Measurements from ENCODE around the gene MICAL3. TPM values are rescaled to one million over a fixed set of nuclear protein-coding genes. Genes with fewer than 3 reads are reported as not detected.
A peak's percentile ranks its signal among the peaks of the same experiment; 100 is the strongest.

The MICAL3 gene
- polyA plus RNA-seq, 3 donors, result 0.23 to 0.84 TPM; not detected in 1

- TF ChIP-seq CTCF (IDR thresholded peaks at IDR 0.05), result no peak
- DNase-seq, result no peak
- H3K9ac ChIP-seq (ENCODE audit: insufficient read depth, low read length, poor library complexity, severe bottlenecking), result no peak overlapping the region
- no peaks in the 10 kb centered on the region for H3K27me3 ChIP-seq (ENCODE audit: control insufficient read depth in 2 of 2, insufficient read depth in 2 of 2, low read length in 2 of 2)
- no peaks in the 10 kb centered on the region for H3K4me1 ChIP-seq (ENCODE audit: control insufficient read depth in 1 of 2, insufficient read depth in 2 of 2, low read length in 2 of 2)
- H3K79me2 ChIP-seq (ENCODE audit: insufficient read depth, low read length), result no peaks in the 10 kb centered on the region
- H3K27ac Mint-ChIP-seq, result peak overlapping the region in 1 of 7 donors; percentile 38
- 80% methylated on average over 1 of the region's 9 CpGs for WGBS (ENCODE audit: insufficient coverage)
- H2AFZ ChIP-seq (ENCODE audit: insufficient read depth, low read depth, low read length, poor library complexity, severe bottlenecking), result no peak overlapping the region
- no peaks in the 10 kb centered on the region for H3K36me3 Mint-ChIP-seq
- no peaks in the 10 kb centered on the region for H3K9me3 ChIP-seq (replicated peaks in 1 of 2; ENCODE audit: control insufficient read depth in 1 of 2, insufficient read depth in 1 of 2, low read length in 2 of 2)
- H3K27me3 Mint-ChIP-seq (ENCODE audit: low read depth in 3 of 3), result peaks cover 0 to 3% (median 0%) of the 10 kb centered on the region in 3 donors
- H3K4me1 Mint-ChIP-seq, result peaks cover 7% of the 10 kb centered on the region
- no peaks in the 10 kb centered on the region for H4K20me1 ChIP-seq (ENCODE audit: insufficient read depth, low read length)
- no peak overlapping the region for H3K4me3 Mint-ChIP-seq
- intact Hi-C loops (cut with micrococcal nuclease), result no loop called here
- no peak overlapping the region for H3K27ac ChIP-seq (ENCODE audit: low read depth in 1 of 2, low read length in 2 of 2)
- no peak overlapping the region for H3K4me2 ChIP-seq (replicated peaks; ENCODE audit: extremely low read depth, low read length, poor library complexity, severe bottlenecking)
- H3K4me3 ChIP-seq (replicated peaks in 1 of 3; ENCODE audit: low read depth in 2 of 3, low read length in 3 of 3), result no peak overlapping the region
- no peaks in the 10 kb centered on the region for H3K36me3 ChIP-seq (replicated peaks in 1 of 2; ENCODE audit: control insufficient read depth in 1 of 2, insufficient read depth in 2 of 2, low read length in 2 of 2)
- peaks cover 0 to 3% (median 0%) of the 10 kb centered on the region in 7 donors for H3K9me3 Mint-ChIP-seq
Measured at GRCh38 chr22:17946662-17947367, 77.5 kb downstream of the MICAL3 start.

GRCh38 chr22:17945888-17946648 lies 78.3 kb downstream of the MICAL3 start:
- no peak overlapping the region for H2AFZ ChIP-seq (ENCODE audit: insufficient read depth, low read depth, low read length, poor library complexity, severe bottlenecking)
- Mint-ChIP-seq H3K27ac (no peak overlapping the region), H3K4me3 (no peak overlapping the region), H3K27me3 (ENCODE audit: low read depth in 3 of 3) (peaks cover 0 to 3% (median 0%) of the 10 kb centered on the region in 3 donors), H3K9me3 (peaks cover 0 to 3% (median 0%) of the 10 kb centered on the region in 7 donors), H3K36me3 (no peaks in the 10 kb centered on the region), H3K4me1 (peaks cover 6% of the 10 kb centered on the region)
- intact Hi-C loops (cut with micrococcal nuclease), result no loop called here
- H3K79me2 ChIP-seq (ENCODE audit: insufficient read depth, low read length), result no peaks in the 10 kb centered on the region
- H3K4me1 ChIP-seq (ENCODE audit: control insufficient read depth in 1 of 2, insufficient read depth in 2 of 2, low read length in 2 of 2), result no peaks in the 10 kb centered on the region
- DNase-seq, result no peak
- no peak overlapping the region for H3K9ac ChIP-seq (ENCODE audit: insufficient read depth, low read length, poor library complexity, severe bottlenecking)
- H3K36me3 ChIP-seq (replicated peaks in 1 of 2; ENCODE audit: control insufficient read depth in 1 of 2, insufficient read depth in 2 of 2, low read length in 2 of 2), result no peaks in the 10 kb centered on the region
- WGBS (ENCODE audit: insufficient coverage), result 97% methylated on average over 5 of the region's 16 CpGs
- no peak for TF ChIP-seq CTCF (IDR thresholded peaks at IDR 0.05)
- H3K27ac ChIP-seq (ENCODE audit: low read depth in 1 of 2, low read length in 2 of 2), result no peak overlapping the region
- H3K4me3 ChIP-seq (replicated peaks in 1 of 3; ENCODE audit: low read depth in 2 of 3, low read length in 3 of 3), result no peak overlapping the region
- no peaks in the 10 kb centered on the region for H3K27me3 ChIP-seq (ENCODE audit: control insufficient read depth in 2 of 2, insufficient read depth in 2 of 2, low read length in 2 of 2)
- H3K4me2 ChIP-seq (replicated peaks; ENCODE audit: extremely low read depth, low read length, poor library complexity, severe bottlenecking), result no peak overlapping the region
- H3K9me3 ChIP-seq (replicated peaks in 1 of 2; ENCODE audit: control insufficient read depth in 1 of 2, insufficient read depth in 1 of 2, low read length in 2 of 2), result no peaks in the 10 kb centered on the region
- no peaks in the 10 kb centered on the region for H4K20me1 ChIP-seq (ENCODE audit: insufficient read depth, low read length)

All from CD14-positive monocyte (primary cell).